CD8-positive, alpha-beta memory T cell (primary cell): ENCODE measurements around the gene SULF2. TPM values are rescaled to one million over a fixed set of nuclear protein-coding genes. Genes with fewer than 3 reads are reported as not detected.

Experiments used
- CTCF ChIA-PET: fragments of 350-600 bp; sonication (Branson Sonifier 250); formaldehyde crosslinking; loops from one replicate; lab custom pipeline; 2021; ENCODE audit warnings: antibody characterized with exemption; lab: Charles Lee
- POLR2A ChIA-PET: fragments of 350-600 bp; sonication (Branson Sonifier 250); formaldehyde crosslinking; loops from one replicate; lab custom pipeline; 2021; ENCODE audit warnings: antibody characterized with exemption; lab: Charles Lee
- DNase-seq, 5 donors: peaks; one replicate each; pipeline versions ENCODE4 v3.0.0 to v3.0.0-alpha.2; 2020 to 2022; ENCODE audit warnings: mixed read lengths in 1 of 5
- H3K27ac ChIP-seq: one replicate; pipeline ENCODE4 v1.7.0; 2013; ENCODE audit warnings: low read depth, mild to moderate bottlenecking, low read length, moderate library complexity
- H3K27me3 ChIP-seq: 2 replicates; pipeline ENCODE4 v1.7.0; 2013; ENCODE audit warnings: low read length, mild to moderate bottlenecking; ENCODE audit not compliant: insufficient read depth, poor library complexity, severe bottlenecking
- H3K36me3 ChIP-seq: 2 replicates; pipeline ENCODE4 v1.7.0; 2013; ENCODE audit warnings: mild to moderate bottlenecking, low read length, moderate library complexity; ENCODE audit not compliant: insufficient read depth
- H3K4me1 ChIP-seq: 2 replicates; pipeline ENCODE4 v1.7.0; 2013; ENCODE audit warnings: mild to moderate bottlenecking, low read length, moderate library complexity; ENCODE audit not compliant: insufficient read depth
- H3K4me3 ChIP-seq: 2 replicates; pipeline ENCODE4 v1.7.0; 2013; ENCODE audit warnings: mild to moderate bottlenecking, low read length
- H3K9me3 ChIP-seq: 2 replicates; pipeline ENCODE4 v1.7.0; 2013; ENCODE audit warnings: mild to moderate bottlenecking, low read length
- H3K27ac Mint-ChIP-seq, 8 donors: one replicate each; pipeline ENCODE4 v1.8.0; 2020 to 2021; ENCODE audit warnings: mixed read lengths in 8 of 8, mild to moderate bottlenecking in 6 of 8, inconsistent platforms in 3 of 8, moderate library complexity in 3 of 8
- H3K27me3 Mint-ChIP-seq, 2 donors: one replicate each; pipeline ENCODE4 v1.8.0; 2020 to 2021; ENCODE audit warnings: mixed read lengths in 2 of 2, mild to moderate bottlenecking in 1 of 2, moderate library complexity in 1 of 2
- H3K36me3 Mint-ChIP-seq, 3 donors: one replicate each; pipeline ENCODE4 v1.8.0; 2020 to 2021; ENCODE audit warnings: mixed read lengths in 3 of 3, inconsistent platforms in 1 of 3, mild to moderate bottlenecking in 1 of 3
- H3K4me1 Mint-ChIP-seq, 3 donors: one replicate each; pipeline ENCODE4 v1.8.0; 2020 to 2021; ENCODE audit warnings: mixed read lengths in 3 of 3, inconsistent platforms in 1 of 3, mild to moderate bottlenecking in 1 of 3
- H3K4me3 Mint-ChIP-seq, 7 donors: one replicate each; pipeline ENCODE4 v1.8.0; 2020 to 2021; ENCODE audit warnings: mixed read lengths in 7 of 7, mild to moderate bottlenecking in 6 of 7, moderate library complexity in 4 of 7, inconsistent platforms in 2 of 7
- H3K9me3 Mint-ChIP-seq, 5 donors: one replicate each; pipeline ENCODE4 v1.8.0; 2020 to 2022; ENCODE audit warnings: mixed read lengths in 5 of 5, mild to moderate bottlenecking in 3 of 5, moderate library complexity in 2 of 5, inconsistent platforms in 1 of 5
- polyA plus RNA-seq: library from polyadenylated mRNA; unstranded; fragments of 300-500 nt; fragmentation: Illumina TruSeq; gene quantifications from one replicate; pipeline ENCODE4 v1.2.3, GENCODE V29; 2021
- total RNA-seq, 2 experiments: library from RNA; stranded (reverse); gene quantifications; one replicate each; pipeline ENCODE4 v1.2.3, GENCODE V29; 2021

The SULF2 gene
- total and polyA plus RNA-seq, 3 experiments from 2014 or later: 0.28 to 1.4 (median 1.1) TPM

DNA sequence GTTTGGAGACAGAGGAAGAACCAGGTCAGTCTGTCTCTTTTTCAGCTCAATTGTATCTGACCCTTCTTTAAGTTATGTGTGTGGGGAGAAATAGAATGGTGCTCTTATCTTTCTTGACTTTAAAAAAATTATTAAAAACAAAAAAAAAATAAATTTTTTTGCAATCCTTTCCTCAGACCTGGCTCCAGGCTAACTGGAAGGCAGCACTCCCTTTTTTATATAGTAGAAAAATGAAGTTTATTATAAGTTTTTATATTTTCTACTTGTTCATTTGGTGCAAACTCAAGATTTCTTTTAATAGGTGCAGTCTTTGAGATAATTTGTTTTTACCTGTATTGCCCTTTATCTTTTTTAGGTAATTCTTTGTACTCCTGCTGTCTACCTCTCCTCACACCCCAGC lies 129.6 kb downstream of the SULF2 start:
- DNase-seq: no peak
- Histone ChIP-seq H3K27ac (no peak overlapping the region), H3K27me3 (no peaks in the 10 kb centered on the region), H3K4me1 (no peaks in the 10 kb centered on the region), H3K9me3 (no peaks in the 10 kb centered on the region), H3K4me3 (no peak overlapping the region), H3K36me3 (peaks cover 40% of the 10 kb centered on the region)
- Mint-ChIP-seq H3K4me1 (no peaks in the 10 kb centered on the region), H3K27ac (peak overlapping the region in 1 of 8 donors; percentile 51), H3K9me3 (no peaks in the 10 kb centered on the region), H3K36me3 (peaks cover 6 to 82% (median 22%) of the 10 kb centered on the region in 3 donors), H3K4me3 (no peak overlapping the region), H3K27me3 (no peaks in the 10 kb centered on the region)
- CTCF ChIA-PET: no interaction called here
- POLR2A ChIA-PET: no interaction called here

GRCh38 chr20:47654370-47654769 lies 130.9 kb downstream of the SULF2 start:
- no peak overlapping the region for H3K27ac ChIP-seq
- ChIA-PET CTCF (no interaction called here), POLR2A (no interaction called here)
- no peaks in the 10 kb centered on the region for H3K27me3 ChIP-seq
- Mint-ChIP-seq H3K4me1 (no peaks in the 10 kb centered on the region), H3K9me3 (no peaks in the 10 kb centered on the region), H3K36me3 (peaks cover 9 to 84% (median 22%) of the 10 kb centered on the region in 3 donors), H3K4me3 (no peak overlapping the region), H3K27me3 (no peaks in the 10 kb centered on the region), H3K27ac (peak overlapping the region in 2 of 8 donors; percentile 5 to 73)
- H3K36me3 ChIP-seq: peaks cover 46% of the 10 kb centered on the region
- no peak overlapping the region for H3K4me3 ChIP-seq
- H3K9me3 ChIP-seq: no peaks in the 10 kb centered on the region
- H3K4me1 ChIP-seq: no peaks in the 10 kb centered on the region
- no peak for DNase-seq

- H3K27me3 Mint-ChIP-seq: no peaks in the 10 kb centered on the region
Observed at GRCh38 chr20:47653869-47654268, 131.4 kb downstream of the SULF2 start.

DNA sequence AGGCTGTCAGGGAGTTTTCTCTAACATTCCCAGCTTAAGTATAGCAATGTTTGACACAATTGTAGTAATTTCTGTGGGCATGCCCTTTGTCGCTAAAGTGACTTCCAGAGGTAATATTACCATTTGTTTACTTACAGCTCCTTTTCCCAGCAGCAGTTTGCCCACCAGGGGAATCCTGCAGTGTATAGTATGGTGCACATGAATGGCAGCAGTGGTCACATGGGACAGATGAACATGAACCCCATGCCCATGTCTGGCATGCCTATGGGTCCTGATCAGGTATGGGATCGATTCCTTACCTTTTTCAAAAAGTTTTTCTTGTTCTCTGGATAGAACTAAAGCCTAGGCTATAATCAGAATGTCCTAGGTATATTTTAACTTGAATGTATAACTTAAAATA lies 132.5 kb downstream of the SULF2 start:
- H3K9me3 Mint-ChIP-seq: no peaks in the 10 kb centered on the region

More at GRCh38 chr20:47653869-47654268, 131.4 kb downstream of the SULF2 start:
- Histone ChIP-seq H3K27me3 (no peaks in the 10 kb centered on the region), H3K4me1 (no peaks in the 10 kb centered on the region), H3K4me3 (no peak overlapping the region), H3K36me3 (peaks cover 51% of the 10 kb centered on the region), H3K9me3 (no peaks in the 10 kb centered on the region), H3K27ac (no peak overlapping the region)
- no peaks in the 10 kb centered on the region for H3K9me3 Mint-ChIP-seq
- POLR2A ChIA-PET: no interaction called here
- H3K36me3 Mint-ChIP-seq: peaks cover 9 to 84% (median 25%) of the 10 kb centered on the region in 3 donors
- H3K4me1 Mint-ChIP-seq: no peaks in the 10 kb centered on the region
- CTCF ChIA-PET: no interaction called here
- DNase-seq: no peak
- no peak overlapping the region for H3K4me3 Mint-ChIP-seq
- H3K27ac Mint-ChIP-seq: peak overlapping the region in 1 of 8 donors; percentile 30

GRCh38 chr20:47652301-47652700 lies 133.0 kb downstream of the SULF2 start:
- Histone ChIP-seq H3K9me3 (no peaks in the 10 kb centered on the region), H3K27me3 (no peaks in the 10 kb centered on the region), H3K27ac (no peak overlapping the region), H3K4me1 (no peaks in the 10 kb centered on the region), H3K36me3 (peaks cover 57% of the 10 kb centered on the region), H3K4me3 (no peak overlapping the region)
- Mint-ChIP-seq H3K9me3 (no peaks in the 10 kb centered on the region), H3K27ac (peak overlapping the region in 1 of 8 donors; percentile 39), H3K4me1 (no peaks in the 10 kb centered on the region), H3K36me3 (peaks cover 9 to 85% (median 21%) of the 10 kb centered on the region in 3 donors), H3K27me3 (no peaks in the 10 kb centered on the region), H3K4me3 (no peak overlapping the region)
- no peak for DNase-seq
- ChIA-PET POLR2A (no interaction called here), CTCF (no interaction called here)

More for the DNA sequence above, 132.5 kb downstream of the SULF2 start:
- DNase-seq: no peak
- H3K27ac ChIP-seq: no peak overlapping the region
- no peaks in the 10 kb centered on the region for H3K4me1 ChIP-seq
- H3K27me3 ChIP-seq: no peaks in the 10 kb centered on the region
- no peak overlapping the region for H3K4me3 Mint-ChIP-seq
- H3K27me3 Mint-ChIP-seq: no peaks in the 10 kb centered on the region
- H3K9me3 ChIP-seq: no peaks in the 10 kb centered on the region
- peaks cover 9 to 85% (median 19%) of the 10 kb centered on the region in 3 donors for H3K36me3 Mint-ChIP-seq
- no peaks in the 10 kb centered on the region for H3K4me1 Mint-ChIP-seq
- ChIA-PET CTCF (interaction anchor here (0.6 to 0.7 kb wide), 2 partner anchors 11 to 586 kb away, joined by 3 read pairs; no protein-coding TSS in a partner anchor), POLR2A (interaction anchor here (0.5 to 0.7 kb wide), 2 partner anchors 12 to 971 kb away, joined by 4 to 8 read pairs; no protein-coding TSS in a partner anchor)
- peak overlapping the region in 1 of 8 donors; percentile 39 for H3K27ac Mint-ChIP-seq
- peaks cover 54% of the 10 kb centered on the region for H3K36me3 ChIP-seq
- no peak overlapping the region for H3K4me3 ChIP-seq

DNA sequence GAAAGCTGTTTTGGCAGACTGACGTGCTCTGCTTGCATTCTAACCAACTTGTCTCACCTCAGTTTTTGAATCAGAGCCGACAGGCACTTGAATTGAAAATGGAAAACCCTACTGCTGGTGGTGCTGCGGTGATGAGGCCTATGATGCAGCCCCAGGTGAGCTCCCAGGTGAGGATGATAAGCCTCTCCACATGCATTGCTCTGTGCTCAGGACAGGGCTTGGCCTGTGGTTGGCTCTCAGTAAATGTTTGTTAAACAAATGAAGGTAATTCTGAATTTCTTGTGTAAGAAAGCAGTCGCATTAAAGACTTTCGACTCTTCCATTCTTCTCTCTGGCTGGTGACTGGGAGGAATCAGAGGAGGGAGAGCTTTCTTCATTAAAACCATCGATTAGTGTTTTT lies 136.3 kb downstream of the SULF2 start:
- Mint-ChIP-seq H3K9me3 (no peaks in the 10 kb centered on the region), H3K4me3 (no peak overlapping the region), H3K27me3 (no peaks in the 10 kb centered on the region), H3K27ac (peak overlapping the region in 2 of 8 donors; percentile 36 to 92), H3K4me1 (peaks cover 0 to 8% (median 6%) of the 10 kb centered on the region in 3 donors), H3K36me3 (peaks cover 9 to 80% (median 27%) of the 10 kb centered on the region in 3 donors)
- no peak for DNase-seq
- ChIA-PET CTCF (interaction anchor here (2.4 kb wide), 1 partner anchor 14 kb away, joined by 10 read pairs; no protein-coding TSS in a partner anchor), POLR2A (no interaction called here)
- no peak overlapping the region for H3K4me3 ChIP-seq
- H3K4me1 ChIP-seq: no peaks in the 10 kb centered on the region
- H3K27me3 ChIP-seq: no peaks in the 10 kb centered on the region
- H3K27ac ChIP-seq: no peak overlapping the region
- H3K36me3 ChIP-seq: peaks cover 53% of the 10 kb centered on the region
- no peaks in the 10 kb centered on the region for H3K9me3 ChIP-seq

- no peaks in the 10 kb centered on the region for H3K4me1 ChIP-seq
- H3K9me3 Mint-ChIP-seq: no peaks in the 10 kb centered on the region
- ChIA-PET POLR2A (no interaction called here), CTCF (no interaction called here)
- no peak for DNase-seq
- H3K36me3 ChIP-seq: peaks cover 51% of the 10 kb centered on the region
- H3K27ac Mint-ChIP-seq: peak overlapping the region in 1 of 8 donors; percentile 46
- H3K4me3 ChIP-seq: no peak overlapping the region
- no peak overlapping the region for H3K27ac ChIP-seq
- H3K4me1 Mint-ChIP-seq: peaks cover 0 to 8% (median 6%) of the 10 kb centered on the region in 3 donors
- no peaks in the 10 kb centered on the region for H3K9me3 ChIP-seq
- H3K27me3 Mint-ChIP-seq: no peaks in the 10 kb centered on the region
- H3K27me3 ChIP-seq: no peaks in the 10 kb centered on the region
- H3K4me3 Mint-ChIP-seq: no peak overlapping the region
- peaks cover 13 to 80% (median 26%) of the 10 kb centered on the region in 3 donors for H3K36me3 Mint-ChIP-seq
Observed at GRCh38 chr20:47647994-47648393, 137.3 kb downstream of the SULF2 start.

DNA sequence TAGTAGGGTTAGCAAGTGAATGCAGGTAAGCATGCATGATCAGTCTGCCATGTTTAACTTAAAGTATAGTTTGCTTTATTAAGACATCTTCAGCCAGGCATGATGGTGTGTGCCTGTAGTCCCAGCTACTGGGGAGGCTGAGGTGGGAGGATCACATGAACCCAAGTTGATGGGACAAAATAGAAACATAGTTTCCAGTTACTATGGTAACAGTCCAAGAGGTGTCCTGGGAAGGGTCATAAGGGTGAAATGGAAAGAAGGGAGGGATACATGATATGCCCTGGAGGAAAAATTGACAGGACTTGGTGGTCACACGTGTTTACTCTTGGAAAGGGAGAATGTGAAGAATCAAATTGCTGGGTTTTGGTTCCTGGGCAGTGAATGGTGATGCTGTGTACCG lies 139.6 kb downstream of the SULF2 start:
- Histone ChIP-seq H3K36me3 (peaks cover 44% of the 10 kb centered on the region), H3K27me3 (no peaks in the 10 kb centered on the region), H3K4me1 (no peaks in the 10 kb centered on the region), H3K27ac (no peak overlapping the region), H3K4me3 (no peak overlapping the region), H3K9me3 (no peaks in the 10 kb centered on the region)
- Mint-ChIP-seq H3K27me3 (no peaks in the 10 kb centered on the region), H3K27ac (peak overlapping the region in 2 of 8 donors; percentile 44 to 52), H3K36me3 (peaks cover 12 to 78% (median 27%) of the 10 kb centered on the region in 3 donors), H3K4me1 (peaks cover 0 to 8% (median 6%) of the 10 kb centered on the region in 3 donors), H3K4me3 (no peak overlapping the region), H3K9me3 (no peaks in the 10 kb centered on the region)
- ChIA-PET CTCF (no interaction called here), POLR2A (no interaction called here)
- no peak for DNase-seq
